Stimulated activated CD4-positive, alpha-beta T cell treated with anti-CD3 and anti-CD28 coated beads, Interleukin-2, amount 100 ng/mL, for 48 hours (primary cell): ENCODE measurements around the gene CARD10.
"Not testable (repeated sequence)": the region's sequence is repeated elsewhere in the genome, so short reads cannot be mapped to it uniquely, and the experiment has no call there.

Source experiments
- DNase-seq, 2 donors: peaks; one replicate each; pipeline ENCODE4 v3.0.0-alpha.2; 2020

The CARD10 gene

GRCh38 chr22:37552524-37553163, 33.4 kb upstream of the CARD10 start:
- no peak for DNase-seq

GRCh38 chr22:37551981-37552380, 32.8 kb upstream of the CARD10 start:
- no peak for DNase-seq

DNA sequence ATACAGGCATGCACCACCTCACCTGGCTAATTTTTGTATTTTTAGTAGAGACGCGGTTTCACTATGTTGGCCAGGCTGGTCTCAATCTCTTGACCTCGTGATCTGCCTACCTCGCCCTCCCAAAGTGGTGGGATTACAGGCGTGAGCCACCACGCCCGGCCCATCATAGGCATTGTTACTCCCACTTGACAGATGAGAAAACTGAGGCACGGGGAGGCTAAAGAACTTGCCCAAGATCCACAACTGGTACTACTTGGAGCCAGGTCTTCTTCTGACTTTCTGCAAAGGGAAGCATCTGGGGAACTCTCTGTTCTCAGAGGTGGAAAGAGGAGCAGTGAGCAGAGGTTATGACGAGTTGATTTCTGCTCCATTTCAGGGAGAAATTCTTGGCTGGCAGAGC, 31.7 kb upstream of the CARD10 start:
- DNase-seq, result not testable (repeated sequence)

GRCh38 chr22:37549704-37550059, 30.5 kb upstream of the CARD10 start:
- DNase-seq, result no peak

GRCh38 chr22:37547251-37547741, 28.1 kb upstream of the CARD10 start:
- no peak for DNase-seq

DNA sequence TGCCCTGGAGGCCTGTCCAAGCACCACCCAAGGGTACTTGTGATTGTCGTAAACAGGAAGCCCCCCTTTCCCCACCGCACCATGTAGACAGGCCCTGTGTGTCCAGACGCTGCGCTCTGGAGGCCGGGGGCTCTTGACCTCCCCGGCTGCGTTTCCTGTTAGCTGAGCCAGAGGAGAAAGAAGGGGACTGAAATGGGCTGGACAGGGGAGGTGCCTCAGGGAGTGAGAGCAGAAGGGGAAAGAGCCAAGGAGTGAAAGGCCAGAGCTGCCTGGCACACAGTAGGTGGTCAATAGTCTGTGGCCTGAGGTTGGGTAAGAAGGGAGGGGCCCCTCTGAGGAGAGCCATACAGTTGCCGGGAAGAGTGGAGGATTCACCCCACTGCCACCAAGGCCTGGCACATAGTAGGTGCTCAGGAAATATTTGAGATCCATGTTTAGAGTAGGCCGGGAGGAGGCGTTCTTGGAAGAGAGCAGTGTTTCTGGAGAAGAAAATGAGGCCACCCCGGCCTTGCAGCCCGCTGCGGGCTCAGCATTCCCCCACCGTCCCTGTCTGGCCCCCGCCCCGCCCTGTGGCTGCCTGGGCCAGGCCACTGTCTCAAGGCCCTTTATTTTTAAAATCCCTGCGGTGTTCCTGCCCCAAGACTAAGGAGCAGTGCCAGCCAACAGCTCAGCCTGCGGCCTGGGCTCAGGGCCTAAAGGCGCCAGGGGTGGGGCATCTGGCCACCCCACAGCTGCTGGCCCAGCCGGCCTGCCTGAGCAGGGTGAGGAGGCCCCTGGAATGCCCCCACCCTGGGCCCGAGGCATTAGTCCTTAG, 27.4 kb upstream of the CARD10 start:
- no peak for DNase-seq

DNA sequence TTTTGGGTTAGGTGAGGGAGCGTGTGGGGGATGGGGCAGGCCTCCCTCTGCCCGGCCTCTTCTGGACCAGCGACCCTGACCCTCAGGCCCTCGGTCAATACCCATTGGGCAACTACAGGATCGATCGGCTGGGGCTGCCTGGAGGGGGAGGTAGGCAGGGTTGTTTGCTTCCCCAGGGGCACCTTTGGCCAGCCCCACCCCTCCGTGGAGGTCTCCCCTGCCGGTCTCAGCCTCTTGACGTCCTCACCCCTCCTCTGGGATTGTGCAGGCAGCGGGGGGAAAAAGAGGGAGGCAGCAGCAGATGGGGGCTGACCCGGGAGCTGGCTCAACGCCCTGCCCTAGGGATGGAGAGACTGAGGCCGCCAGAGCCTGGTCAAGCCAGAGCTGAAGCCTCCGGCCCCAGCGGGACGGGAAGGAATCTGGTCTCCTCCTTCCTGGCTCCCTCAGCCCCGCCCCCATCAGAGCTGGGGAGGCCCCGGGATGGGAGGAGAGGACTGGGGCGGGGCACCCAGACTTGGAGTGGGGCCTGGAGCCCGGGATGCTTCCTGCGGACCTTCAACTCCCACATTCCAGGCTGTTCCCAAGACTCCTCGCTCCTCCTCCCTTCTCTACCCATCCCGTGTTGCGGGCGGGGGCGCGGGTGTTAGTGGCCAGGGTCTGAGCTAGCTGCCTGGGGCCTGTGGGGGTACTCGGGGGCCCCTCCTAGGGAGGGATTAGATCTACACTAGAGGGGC, 26.7 kb upstream of the CARD10 start:
- no peak for DNase-seq

GRCh38 chr22:37544955-37545702, 25.9 kb upstream of the CARD10 start:
- DNase-seq, result peak; percentile 54 to 57

DNA sequence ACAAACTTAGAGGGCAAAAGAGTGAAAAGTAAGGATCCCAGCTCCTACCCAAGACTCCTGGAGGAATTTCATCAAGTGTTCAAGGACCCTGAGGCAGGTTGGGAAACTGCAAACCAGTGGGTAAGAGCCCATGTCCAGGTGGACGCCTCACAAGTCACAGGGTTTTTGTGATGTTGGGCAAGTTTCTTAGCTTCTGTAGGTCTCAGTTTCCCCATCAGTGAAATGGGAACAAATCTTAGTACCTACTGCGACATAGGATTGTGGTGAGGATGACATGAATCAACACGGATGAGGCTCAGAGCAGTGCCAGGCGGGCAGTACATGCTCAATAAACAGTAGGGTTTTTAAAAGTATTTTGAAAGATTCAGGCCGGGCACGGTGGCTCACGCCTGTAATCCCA, 23.7 kb upstream of the CARD10 start:
- DNase-seq, result no peak

DNA sequence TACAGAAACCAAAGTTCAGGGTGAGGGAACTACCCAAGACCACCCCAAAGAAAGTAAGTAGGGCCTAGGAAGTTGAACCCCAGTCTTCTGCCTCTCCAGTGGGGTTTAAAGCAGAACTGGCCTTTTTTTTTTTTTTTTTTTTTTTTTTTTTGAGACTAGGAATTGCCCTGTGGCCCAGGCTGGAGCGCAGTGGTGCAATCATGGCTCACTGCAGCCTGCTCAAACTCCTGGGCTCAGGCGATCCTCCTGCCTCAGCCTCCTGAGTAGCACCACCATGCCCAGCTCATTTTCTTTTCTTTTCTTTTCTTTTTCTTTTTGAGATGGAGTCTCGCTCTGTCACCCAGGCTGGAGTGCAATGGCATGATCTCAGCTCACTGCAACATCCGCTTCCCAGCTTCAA, 23.2 kb upstream of the CARD10 start:
- DNase-seq, result not testable (repeated sequence)

DNA sequence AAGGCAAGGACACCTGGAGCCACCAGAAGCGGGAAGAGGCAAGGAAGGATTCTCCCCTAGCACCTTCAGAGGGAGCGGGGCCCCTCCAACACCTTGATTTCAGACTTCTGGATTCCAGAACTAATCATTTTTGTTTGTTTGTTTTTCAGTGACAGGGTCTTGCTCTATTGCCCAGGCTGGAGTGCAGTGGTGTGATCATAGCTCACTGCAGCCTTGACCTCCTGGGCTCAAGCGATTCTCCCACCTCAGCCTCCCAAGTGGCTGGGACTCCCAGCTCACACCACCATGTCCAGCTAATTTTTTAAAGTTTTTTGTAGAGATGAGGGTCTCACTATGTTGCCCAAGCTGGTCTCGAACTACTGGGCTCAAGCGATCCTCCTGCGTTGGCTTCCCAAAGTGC, 20.6 kb upstream of the CARD10 start:
- not testable (repeated sequence) for DNase-seq

DNA sequence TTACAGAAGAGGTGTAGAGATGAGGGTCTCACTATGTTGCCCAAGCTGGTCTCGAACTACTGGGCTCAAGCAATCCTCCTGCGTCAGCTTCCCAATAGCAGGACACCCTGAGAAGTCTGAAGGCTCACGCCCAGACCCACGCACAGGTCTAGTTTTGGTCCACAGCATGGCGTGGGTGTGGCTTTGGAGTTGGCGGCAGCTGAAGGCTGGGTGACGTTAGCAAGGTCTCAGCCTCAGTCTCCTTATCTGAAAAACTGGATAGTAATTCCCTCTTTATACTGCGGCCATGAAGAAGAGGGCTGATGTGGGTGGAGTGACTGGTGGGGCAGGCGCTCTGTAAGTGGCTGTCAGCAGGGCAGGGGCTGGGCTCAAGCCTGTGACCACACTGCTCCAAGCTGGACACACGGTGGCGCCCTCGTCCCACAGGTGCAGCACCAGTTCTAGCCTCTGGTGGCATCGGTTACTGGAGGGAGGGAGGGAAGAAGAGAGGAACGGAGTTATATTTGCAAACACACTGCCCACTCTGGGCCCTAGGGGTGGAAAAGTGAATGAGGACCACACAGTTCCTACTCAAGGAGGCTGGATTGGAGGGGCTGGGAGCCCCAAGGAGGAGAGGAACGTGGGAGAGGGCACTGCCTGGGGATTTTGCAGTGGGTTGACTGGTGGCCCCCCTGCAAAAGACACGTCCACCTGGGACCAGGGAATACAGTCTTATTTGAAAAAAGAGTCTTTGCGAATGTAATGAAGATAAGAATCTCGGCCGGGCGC, 19.6 kb upstream of the CARD10 start:
- DNase-seq, result peak; percentile 90 to 93

- DNase-seq, result no peak
Measured at GRCh38 chr22:37535159-37535558, 15.9 kb upstream of the CARD10 start.

GRCh38 chr22:37534445-37534844, 15.2 kb upstream of the CARD10 start:
- no peak for DNase-seq

GRCh38 chr22:37533995-37534394, 14.8 kb upstream of the CARD10 start:
- DNase-seq, result no peak

- DNase-seq, result no peak
Measured at GRCh38 chr22:37529652-37530345, 10.6 kb upstream of the CARD10 start.

- not testable (repeated sequence) for DNase-seq
Measured at GRCh38 chr22:37527952-37528351, 8.7 kb upstream of the CARD10 start.

DNA sequence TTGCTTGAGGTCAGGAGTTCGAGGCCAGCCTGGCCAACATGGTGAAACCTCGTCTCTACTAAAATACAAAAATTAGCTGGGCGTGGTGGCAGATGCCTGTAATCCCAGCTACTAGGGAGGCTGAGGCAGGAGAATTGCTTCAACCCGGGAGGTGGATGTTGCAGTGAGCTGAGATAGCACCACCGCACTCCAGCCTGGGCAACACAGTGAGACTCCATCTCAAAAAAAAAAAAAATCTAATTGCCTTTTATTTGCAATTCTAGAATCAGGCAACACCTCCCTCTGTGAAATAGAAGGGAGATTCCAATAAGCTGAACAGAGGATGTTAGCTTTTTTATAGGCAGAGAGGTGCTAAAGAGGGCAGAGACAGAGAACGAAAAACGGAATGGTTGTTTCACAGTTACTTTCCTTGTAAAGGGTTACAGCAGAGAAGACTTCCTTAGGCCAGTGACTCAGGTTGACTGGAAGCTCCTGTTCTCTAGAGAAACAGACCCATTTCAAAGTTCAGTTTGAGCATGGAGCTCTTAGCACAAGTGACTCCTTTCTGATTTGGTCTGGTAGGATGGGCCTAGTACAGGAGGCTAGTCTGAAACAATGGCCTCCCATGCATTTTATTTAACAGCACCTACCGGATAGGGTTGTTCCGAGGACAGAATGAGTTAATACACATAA, 8.0 kb upstream of the CARD10 start:
- DNase-seq, result not testable (repeated sequence)

GRCh38 chr22:37526376-37526775, 7.2 kb upstream of the CARD10 start:
- no peak for DNase-seq

DNA sequence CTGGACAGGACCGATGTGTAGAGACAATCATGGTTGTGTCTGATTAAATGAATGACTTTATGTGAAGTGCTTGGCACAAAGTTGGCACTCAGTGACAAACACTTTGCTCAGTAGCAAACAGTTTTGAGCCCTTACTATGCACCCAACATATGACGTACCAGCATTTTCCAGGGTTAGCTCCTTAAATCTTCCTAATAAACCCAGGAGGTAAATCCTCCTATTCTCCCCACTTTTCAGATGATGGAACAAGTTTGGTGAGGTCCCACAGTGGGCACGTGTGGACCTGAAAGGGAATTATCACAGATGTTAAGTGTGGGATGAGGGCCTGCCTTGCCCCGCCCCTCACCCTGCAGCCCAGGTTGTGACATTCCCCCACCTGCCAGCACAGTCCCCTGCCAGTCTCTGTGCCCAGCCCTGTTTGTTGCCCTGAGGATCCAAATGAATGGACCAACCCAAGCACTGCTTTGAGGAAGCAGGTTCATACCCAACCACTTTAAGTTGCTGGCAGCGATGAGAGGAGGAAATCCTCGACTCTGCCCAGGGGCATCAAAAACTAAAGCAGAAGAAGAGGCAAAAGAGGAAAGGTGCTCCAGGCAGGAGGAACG, 6.6 kb upstream of the CARD10 start:
- no peak for DNase-seq
